GM21825 (cell line): ENCODE measurements around the gene TMEM135.
"Not testable (repeated sequence)": the region's sequence is repeated elsewhere in the genome, so short reads cannot be mapped to it uniquely, and the experiment has no call there.

Source experiments
- ATAC-seq: cut with Tn5 transposase; IDR thresholded peaks from one replicate; pipeline ENCODE4 v1.9.1; 2021; ENCODE audit warnings: mild to moderate bottlenecking, moderate library complexity; ENCODE audit not compliant: unreplicated experiment

Gene TMEM135

GRCh38 chr11:87037450-87038234 is at the start of gene TMEM135:
TSS of gene TMEM135 (plus strand) at chr11:87037934. CDS start at chr11:87038046, 112 bp downstream.
- peak; percentile 99 for ATAC-seq

DNA sequence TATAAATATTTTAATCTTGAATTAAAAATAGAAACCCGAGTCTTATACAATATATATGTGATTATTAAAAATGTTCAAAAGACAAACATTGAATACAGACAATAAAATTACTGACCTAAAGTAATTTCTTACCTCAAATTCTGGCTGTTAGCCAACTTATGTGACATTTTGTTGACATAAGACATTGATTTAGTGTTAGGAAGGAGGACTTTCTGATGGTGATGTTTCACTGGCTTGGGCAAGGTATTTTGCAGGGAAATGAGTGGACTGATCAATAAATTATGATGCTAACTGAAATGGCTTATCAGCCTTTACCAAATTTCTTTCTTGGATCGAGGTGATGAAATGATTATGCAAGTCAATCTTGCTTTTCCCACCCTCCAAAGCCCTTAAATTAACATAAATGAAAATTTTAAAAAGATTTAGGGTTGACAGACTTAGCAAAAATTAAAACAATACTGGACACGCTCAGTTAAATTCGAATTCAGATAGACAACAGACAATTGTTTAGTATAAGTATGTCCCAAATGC is 49.3 kb upstream of the TMEM135 start:
- no peak for ATAC-seq

DNA sequence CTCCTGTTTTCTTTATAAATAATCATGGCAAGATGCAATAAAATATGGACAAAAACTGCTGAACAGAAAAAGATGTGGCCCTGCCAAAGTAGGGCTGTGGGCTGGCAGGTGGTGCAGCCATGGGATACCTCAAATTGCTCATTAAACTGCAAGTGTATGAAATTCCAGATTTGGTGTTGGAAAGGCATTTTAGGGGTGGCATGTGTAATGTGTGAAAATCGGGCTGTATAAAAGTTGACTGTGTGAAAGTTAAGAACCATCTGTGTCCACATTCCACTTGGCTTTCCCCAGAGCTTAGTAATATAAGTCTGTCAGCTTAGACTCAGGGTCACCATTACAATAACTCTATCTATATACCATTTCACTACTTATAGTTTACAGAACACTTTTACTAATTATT is 47.7 kb upstream of the TMEM135 start:
- no peak for ATAC-seq

DNA sequence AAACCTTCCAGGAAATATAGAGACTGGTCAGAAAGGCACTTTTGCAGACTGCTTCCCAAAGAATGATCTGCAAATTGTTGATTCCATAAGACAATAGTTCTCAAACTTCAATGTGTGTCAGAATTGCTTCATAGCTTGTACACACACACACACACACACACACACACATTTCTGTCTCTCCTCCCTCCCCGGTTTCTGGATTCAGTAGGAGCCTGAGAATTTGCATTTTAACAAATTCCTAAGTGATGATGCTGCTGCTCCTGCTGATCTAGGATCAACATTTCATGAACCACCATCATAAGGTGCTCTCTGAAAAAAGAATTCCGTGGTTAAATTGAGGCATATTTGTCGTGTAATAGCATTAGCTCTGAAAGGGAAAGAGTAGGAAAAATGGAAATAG is 47.2 kb upstream of the TMEM135 start:
- no peak for ATAC-seq

- ATAC-seq: no peak
These were observed 46.4 kb upstream of the TMEM135 start for GRCh38 chr11:86991341-86991740.

GRCh38 chr11:86992340-86992739 is 45.4 kb upstream of the TMEM135 start:
- ATAC-seq: not testable (repeated sequence)

DNA sequence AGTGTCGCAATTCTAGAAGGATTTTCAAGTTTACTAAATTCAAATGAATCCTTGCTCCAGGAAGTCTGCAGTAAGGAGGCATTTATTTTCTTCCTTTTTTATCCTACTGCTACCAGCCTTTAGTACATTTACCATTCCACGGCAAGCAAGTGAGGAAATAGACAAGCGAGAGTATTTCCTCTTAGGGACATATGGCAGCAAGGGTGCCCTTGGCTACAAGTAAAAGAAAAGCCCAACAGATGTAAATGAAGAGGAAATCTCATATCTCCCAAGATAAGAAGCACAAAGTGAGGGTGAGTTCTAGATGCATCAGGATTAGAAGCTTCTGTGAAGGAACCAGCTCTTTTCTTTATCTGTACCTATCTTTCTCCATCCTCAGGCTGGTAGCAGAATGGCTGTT is 44.7 kb upstream of the TMEM135 start:
- ATAC-seq: no peak

- ATAC-seq: no peak
These were observed 40.7 kb upstream of the TMEM135 start for GRCh38 chr11:86996953-86997570.

GRCh38 chr11:86999388-86999787 is 38.3 kb upstream of the TMEM135 start:
- ATAC-seq: no peak

GRCh38 chr11:86999859-87000753 is 37.6 kb upstream of the TMEM135 start:
- ATAC-seq: no peak

DNA sequence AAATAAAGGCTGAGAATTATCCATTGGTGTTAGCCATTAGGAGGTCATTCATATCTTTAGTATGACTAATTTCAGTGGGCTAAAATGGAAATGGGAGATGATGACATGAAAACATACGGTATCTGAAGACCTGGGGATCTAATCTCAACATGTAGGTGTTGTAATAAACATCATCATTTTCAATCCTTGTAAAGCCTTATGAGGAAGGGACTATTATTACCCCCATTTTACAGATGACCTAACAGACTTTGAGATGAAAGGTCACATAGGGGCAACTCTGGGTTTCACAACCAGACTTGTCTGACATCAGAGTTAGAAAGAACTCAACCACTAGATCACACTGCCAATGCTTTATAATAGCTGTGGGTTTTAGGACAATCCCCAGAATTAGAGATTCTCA is 34.8 kb upstream of the TMEM135 start:
- no peak for ATAC-seq

- not testable (repeated sequence) for ATAC-seq
These were observed 33.5 kb upstream of the TMEM135 start for GRCh38 chr11:87004281-87004680.

DNA sequence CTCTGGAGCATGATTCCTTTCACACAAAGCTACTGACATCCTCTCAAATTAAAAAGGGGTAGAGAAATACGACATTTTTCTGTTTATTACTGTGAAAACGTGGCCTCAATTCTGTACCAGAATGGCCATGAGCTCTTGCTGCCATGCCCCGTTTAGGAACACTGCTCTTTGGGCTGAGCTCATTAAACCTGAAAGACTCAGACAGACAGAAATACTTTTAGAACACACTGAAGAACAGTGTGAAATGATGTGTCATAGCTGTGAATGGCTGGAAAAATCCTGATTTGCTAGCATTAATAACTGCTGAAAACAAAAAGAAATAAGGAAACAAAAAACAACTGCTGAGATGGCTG is 32.2 kb upstream of the TMEM135 start:
- ATAC-seq: no peak

DNA sequence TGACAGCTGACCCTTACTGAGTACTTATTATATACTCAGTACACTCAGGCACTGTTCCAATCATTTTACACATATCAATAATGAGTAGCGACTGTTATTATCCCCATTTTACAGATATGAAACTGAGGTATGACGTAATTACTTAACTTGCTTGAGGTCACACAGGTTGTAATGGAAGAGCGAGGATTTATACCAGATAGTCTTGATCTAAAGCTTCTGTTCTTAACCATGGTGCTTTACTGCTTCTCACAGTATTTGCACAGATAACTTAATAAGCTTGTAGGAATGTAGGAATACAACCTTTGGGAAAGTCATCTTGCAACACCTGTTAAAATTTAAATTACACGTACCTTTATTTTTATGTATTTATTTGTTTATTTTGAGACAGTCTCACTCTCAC is 31.7 kb upstream of the TMEM135 start:
- no peak for ATAC-seq

DNA sequence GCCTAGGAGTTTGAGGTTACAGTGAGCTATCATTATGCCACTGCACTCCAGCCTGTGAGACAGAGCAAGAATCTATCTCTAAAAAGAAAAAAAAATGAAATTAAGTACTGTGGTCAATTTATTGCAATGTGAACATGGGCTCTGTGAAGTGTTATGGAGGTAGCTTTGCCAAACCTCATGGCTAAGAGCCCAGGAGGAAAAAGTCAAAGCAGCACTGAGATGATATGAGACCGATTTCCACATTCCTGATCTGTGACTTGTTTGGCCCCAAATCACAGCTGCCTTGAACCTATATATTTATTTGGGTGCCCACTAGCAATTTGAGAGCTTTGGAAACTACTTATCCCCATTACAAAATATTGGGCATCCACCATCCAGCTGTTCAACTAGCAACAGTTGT is 29.8 kb upstream of the TMEM135 start:
- no peak for ATAC-seq

DNA sequence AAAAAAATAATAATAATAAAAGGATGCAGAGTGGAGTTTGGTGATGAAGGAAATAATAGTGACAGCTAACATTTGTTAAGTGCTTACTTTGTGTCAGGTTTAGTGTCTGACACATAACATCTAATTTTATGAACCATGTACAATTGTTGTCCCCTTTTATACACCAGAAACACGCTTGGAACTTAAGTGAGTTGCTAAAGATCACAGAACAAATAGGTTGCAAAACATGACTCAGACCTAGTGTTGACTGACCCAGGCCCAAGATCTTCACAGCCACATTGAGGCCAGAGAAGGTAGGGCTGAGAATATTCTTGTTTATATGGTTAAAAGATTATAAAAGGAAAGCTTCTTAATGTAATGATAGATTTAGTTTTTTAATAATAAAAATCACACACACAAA is 25.6 kb upstream of the TMEM135 start:
- ATAC-seq: no peak

DNA sequence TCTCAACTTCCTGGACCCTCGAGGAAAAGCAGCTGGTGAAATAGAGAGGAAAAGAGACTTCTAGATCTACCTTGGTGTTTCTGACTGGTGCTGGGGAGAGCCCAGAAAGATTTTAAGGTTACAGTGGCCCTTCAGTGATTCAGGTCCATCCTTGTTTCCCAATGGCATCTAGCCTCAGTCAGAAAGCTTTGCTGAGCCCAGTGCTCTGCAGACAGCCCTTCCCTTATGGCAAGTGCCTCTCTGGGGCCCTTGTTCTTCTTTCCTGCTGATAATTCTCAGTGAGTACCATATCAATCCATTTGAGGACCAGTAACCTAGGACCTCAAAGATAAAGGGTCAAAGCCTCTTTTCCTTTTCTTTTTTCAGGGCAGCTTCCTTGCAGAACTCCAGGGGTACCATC is 25.1 kb upstream of the TMEM135 start:
- no peak for ATAC-seq

DNA sequence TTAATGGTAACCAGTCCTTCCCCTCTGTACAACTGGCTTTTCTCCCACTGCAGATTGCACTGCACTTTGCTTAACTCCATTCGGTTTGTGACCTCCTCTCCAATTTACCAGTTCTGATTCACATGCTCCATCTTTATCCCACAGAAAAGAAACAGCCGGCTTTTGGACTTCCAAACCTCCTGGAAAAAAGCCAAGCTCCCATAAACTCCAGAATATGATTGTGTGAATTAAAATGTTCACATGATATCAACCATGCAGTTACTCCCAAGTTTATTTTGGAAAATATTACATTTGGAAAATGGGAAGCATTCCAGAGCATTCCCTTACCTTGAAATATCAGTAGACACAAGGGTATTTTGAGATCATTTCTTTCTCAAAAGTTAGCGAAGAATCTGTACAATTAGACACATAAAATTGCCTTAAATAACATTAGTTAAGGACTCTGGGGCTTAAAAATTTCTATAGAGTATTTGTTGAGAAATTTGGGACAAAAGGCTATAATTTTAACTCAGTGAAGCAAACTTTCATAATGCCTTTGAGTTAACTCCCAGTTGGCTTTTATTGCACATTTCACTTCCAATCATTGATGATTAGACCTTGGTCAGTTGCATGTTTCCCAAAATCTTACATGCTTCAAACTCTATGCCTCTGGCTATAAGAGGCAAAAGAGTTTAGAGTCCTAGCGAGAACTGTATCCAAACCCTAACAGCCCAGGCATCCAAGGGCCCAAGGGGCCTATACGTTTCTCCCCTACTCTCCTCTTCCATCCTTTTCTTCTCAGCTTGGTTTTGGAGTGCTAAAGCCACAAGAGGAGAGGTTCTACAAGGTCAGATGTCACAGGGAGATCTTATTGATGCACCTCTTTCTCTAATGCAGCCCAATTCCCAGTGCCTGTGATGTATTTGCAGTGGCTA is 23.6 kb upstream of the TMEM135 start:
- ATAC-seq: no peak

- ATAC-seq: no peak
These were observed 22.1 kb upstream of the TMEM135 start for GRCh38 chr11:87015645-87016044.

- ATAC-seq: no peak
These were observed 18.0 kb upstream of the TMEM135 start for GRCh38 chr11:87019613-87020271.
